AML-193 (cell line): ENCODE results near the gene SMARCA2.

Experiments
- DNase-seq, 2 experiments: peaks; one replicate each; lab custom pipeline; 2025; lab: John Stamatoyannopoulos, UW

Gene SMARCA2

DNA sequence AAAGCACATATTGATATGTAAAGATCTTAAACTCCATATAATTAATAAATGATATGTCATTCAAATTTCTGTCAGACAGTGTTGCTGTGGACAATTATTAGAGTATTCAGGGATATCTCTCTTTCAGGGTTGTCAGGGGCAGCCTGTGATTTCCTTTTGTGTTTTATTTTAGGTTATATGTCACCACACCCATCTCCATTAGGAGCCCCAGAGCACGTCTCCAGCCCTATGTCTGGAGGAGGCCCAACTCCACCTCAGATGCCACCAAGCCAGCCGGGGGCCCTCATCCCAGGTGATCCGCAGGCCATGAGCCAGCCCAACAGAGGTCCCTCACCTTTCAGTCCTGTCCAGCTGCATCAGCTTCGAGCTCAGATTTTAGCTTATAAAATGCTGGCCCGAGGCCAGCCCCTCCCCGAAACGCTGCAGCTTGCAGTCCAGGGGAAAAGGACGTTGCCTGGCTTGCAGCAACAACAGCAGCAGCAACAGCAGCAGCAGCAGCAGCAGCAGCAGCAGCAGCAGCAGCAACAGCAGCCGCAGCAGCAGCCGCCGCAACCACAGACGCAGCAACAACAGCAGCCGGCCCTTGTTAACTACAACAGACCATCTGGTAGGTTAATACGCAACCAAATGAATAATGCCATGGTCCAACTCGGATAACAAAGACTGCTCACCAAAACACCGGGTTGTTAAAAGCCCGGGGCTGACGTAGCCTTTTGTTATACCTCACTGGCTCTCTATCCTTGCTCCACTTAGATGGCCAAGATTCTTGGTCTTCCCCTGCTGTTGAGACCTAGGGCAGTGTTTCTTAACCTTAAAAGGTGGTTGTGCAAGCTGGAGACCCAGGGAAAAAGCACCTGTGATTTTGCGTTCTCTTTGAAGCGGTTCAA lies 24.4 kb downstream of the SMARCA2 start:
- no peak for DNase-seq

DNA sequence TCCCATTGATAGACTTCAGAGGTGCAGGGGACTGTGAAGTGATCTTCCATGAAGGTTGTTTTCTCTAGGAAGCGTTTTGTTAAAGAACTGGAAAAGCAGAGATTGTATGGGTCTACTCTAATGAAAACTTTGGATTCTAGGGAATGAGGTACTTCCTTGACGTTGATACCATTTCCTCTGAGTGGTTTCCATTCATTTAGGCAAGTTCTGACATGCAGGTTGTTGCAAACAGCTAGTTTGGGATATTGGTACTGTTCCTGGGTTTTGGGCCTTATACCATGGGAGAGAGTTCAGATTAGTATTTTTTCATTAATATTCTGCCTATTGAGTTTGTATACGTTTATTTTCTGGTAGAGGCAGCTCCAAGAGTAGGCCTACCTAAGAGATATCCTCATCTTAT lies 25.7 kb downstream of the SMARCA2 start:
- DNase-seq: no peak

DNA sequence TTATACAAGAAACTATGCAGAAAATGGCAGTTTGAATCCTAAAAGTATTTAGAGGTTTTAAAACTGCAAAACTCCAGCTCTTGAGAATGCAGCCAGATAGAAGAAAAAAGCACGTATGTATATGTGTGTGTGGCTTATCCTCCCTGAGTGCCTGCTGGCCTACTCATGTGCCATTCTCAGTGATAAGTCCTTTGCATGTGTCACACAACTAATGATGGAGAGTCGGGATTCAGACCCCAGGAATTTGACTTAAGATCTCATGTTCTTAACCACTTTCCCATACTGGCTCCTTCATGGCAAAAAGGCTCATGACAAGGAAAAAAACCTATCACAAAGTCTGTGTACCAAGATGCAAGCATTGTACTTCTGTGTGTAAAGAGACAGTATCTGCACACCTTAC lies 26.6 kb downstream of the SMARCA2 start:
- DNase-seq: no peak

DNA sequence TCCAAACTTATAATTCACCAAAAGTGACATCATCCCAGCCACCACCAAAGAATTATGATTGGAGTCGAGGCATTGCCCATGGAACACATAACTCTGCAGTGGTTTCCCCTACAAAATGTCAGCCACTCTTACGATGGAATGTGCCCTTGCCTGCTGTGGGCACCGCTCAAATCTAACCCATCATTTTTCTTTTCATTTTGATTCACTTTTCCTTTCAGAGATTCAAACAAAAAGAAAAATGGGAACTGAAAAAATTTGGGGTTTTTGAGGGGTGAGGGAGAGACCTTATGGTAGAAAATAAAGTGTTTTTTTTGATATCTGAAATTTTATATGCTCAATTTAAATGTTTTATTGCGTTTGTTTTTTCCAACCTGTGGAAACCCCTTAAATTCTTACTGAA lies 28.1 kb downstream of the SMARCA2 start:
- DNase-seq: no peak

DNA sequence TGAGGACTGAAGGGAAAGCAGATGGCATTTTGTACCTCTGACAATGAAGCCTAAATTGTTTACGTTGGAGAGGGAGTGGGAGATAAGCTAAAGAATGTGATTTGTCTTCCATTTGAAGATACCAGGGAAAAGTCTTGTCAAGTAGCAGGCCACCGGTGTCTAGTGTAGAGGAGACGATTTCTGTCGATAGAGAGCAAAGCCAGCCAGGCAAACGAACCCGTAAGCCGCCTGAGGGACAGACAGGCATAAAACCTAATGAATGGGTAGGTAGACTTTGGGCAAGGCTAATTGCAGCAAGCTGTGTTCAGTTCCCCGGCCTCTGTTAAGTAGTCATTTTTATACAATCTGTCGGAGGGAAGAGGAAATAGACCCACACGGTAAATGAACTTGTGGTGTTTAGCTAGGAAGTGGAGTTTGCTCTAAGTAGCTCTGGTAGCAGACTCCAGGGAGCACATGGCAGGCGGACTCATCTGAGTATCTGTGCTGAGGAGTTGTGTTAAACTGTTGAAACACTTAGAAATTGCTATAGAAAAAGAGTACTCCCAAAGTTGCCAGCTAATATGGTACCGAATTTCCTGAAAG lies 28.8 kb downstream of the SMARCA2 start:
- DNase-seq: no peak

DNA sequence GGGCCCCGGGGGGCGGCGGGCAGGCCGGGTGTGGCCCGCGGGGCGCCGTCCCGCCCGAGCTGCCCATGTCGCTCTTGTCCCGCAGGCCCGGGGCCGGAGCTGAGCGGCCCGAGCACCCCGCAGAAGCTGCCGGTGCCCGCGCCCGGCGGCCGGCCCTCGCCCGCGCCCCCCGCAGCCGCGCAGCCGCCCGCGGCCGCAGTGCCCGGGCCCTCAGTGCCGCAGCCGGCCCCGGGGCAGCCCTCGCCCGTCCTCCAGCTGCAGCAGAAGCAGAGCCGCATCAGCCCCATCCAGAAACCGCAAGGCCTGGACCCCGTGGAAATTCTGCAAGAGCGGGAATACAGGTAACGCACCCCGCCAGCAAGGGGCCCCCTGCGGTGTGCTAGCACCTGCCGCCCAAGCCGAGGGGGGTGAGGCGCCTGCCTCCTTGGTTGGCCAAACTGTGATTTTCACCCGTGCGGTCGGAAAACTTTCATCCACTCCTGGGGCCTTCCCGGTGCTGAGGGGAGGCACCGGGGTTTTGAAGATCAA lies 32.1 kb downstream of the SMARCA2 start:
- no peak for DNase-seq

DNA sequence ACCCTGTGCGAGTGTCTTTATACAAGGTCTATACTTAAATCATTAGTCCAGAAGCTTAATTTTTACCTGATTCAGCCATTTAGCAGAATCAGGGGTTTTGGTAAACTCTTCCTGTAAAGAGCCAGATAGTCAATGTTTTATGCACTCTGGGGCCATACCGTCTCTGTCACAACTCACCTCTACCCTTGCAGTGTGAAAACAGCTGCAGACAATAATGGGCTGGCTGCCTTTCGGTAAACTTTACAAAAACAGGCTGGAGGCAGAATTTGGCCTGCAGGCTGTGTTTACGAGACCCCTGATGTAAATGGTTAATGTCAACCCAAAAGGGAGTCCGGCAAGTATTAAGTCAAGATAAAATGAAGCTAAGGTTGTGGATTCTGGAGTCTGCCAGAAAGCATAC lies 32.8 kb downstream of the SMARCA2 start:
- DNase-seq: no peak

DNA sequence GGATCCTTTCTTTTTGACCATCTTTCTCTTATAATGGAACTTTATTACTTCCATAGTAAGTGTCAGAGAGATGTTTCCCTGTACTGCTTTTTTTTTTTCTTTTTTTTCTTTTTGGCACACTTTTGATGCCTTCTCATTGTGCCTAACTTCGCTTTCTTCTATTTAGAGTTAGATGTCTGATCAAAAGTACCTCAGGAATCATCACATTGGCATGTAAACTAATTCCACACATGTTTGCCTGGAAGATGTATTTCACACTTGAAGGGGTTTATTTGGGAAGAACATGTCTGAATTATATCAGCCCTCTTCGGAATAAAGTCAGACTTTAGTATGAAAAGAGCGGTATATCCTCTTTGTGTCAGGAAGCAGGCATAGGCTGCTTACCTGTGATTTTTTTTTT lies 35.1 kb downstream of the SMARCA2 start:
- no peak for DNase-seq

DNA sequence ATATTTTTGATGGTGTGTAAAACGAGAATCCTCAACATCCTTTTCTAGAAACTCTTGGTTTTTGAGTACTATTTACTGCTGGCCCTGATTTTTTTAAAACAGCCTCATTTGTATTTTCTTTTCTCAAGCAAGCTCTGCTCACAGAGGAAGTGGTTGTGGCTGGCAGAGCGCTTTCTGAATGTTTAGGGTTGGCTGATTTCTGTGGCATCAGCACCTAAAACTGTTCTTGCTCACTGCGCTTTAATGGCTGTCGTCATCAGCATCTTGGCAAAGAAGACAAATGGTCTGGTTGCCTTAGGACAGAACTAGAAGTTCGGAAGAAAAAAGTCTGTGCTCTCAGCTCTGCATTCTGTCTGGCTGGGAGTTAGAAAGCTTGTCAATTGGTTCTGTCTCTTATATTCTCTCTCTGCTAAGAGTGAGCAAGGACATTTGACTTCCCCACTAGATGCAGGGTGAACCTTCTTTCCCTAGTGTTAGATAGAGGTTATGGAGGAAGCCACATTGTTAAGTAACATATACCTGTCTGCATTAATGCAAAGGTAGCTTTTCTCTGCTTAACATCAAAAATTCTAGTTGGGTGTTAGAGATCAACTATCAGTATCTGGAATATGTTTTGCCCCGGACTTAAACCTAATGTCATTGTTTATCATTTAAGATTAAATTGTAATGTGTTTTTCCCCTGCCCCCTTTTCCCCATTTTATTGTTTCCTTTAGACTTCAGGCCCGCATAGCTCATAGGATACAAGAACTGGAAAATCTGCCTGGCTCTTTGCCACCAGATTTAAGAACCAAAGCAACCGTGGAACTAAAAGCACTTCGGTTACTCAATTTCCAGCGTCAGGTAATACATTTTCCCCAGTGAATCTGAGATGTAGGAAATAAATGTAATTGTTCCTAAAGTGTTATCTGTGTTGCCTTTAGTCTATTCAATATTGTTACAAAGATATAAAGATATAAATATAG lies 39.0 kb downstream of the SMARCA2 start:
- no peak for DNase-seq

DNA sequence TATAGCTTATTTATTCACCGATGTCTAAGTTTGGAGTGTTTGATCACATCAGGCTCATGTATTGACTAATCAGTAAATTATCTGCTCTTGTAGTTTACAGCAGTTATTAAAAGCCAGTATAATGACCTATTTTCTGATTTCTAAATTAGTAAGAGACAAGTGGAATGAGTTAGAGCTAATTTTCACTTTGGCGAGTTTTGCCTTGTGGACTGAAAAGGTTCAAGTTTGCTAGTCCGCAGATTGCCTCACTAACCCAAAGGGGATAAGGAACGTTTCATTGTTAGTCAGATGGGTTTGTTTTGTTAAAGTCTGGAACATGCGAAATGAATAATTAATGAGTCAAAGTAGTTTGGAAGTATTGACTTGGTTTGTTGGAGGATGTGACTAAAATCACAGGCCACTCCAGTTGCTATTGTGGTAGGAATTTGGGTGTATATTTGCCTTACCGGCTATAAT lies 40.1 kb downstream of the SMARCA2 start:
- no peak for DNase-seq

DNA sequence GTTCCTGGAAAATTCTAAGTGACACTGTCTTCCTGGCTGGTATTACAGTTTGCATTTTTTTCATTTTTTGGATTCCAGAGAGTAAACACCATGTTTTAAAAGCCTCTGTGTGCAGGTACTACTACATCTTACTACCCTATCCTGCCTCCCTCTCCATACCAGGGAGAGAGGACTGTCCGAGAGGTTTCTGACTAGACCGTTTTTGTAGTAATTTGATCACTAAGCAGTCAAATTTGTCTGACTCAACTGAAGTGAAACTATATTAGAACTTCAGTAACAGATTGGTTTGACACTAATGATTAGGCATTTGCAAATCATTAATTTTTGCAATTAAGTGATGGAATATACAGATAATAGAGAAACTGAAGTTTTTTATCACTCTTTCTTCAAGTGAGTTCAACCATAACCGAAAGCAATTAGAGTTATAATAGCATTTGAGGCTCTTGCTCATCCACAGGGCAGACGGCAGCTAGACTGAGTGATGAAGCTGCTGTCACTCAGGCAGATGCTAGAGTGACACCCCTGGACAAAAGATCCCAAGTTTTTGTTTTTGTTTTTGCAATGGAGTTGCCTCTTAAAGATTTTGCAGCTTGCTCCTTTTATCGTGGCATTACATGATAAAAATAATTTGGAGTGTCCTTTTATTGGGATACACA lies 44.3 kb downstream of the SMARCA2 start:
- DNase-seq: no peak

DNA sequence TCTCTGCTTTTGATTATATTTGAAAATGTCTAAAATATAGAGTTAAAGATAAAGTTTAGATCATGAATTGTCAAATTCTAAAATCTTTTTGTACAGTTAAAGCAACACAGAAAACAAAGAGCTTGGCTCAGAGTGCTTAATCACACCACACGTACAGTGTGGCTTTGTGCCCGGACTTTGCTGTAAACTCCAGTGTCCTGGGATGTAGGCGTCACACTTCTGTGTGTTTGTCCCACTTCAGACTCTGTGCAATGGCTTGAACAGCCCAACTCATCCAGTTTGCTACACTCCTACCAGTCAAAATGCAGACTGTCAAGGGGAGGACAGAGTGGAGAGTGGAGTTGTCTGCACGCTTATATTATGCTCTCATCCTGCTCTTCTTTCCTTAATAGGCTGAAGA lies 45.3 kb downstream of the SMARCA2 start:
- no peak for DNase-seq

DNA sequence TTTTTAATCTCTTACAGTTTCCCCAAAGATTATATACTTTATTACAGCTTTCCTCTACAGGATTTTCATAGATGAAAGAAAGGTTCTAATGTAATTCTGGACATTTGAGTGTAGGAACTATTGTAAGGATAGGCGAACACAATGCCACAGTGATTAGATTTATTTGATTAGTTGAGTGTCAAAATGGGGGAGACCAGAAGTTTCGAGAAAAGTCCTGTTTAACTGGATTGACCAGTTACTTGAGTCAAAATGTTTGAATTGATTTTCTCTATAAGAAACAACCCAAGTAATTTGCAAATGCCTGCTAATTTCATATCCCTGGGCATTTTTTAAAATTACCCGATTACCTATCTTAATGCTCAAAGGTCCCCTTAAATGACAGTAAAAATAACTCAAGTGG lies 50.6 kb downstream of the SMARCA2 start:
- no peak for DNase-seq

DNA sequence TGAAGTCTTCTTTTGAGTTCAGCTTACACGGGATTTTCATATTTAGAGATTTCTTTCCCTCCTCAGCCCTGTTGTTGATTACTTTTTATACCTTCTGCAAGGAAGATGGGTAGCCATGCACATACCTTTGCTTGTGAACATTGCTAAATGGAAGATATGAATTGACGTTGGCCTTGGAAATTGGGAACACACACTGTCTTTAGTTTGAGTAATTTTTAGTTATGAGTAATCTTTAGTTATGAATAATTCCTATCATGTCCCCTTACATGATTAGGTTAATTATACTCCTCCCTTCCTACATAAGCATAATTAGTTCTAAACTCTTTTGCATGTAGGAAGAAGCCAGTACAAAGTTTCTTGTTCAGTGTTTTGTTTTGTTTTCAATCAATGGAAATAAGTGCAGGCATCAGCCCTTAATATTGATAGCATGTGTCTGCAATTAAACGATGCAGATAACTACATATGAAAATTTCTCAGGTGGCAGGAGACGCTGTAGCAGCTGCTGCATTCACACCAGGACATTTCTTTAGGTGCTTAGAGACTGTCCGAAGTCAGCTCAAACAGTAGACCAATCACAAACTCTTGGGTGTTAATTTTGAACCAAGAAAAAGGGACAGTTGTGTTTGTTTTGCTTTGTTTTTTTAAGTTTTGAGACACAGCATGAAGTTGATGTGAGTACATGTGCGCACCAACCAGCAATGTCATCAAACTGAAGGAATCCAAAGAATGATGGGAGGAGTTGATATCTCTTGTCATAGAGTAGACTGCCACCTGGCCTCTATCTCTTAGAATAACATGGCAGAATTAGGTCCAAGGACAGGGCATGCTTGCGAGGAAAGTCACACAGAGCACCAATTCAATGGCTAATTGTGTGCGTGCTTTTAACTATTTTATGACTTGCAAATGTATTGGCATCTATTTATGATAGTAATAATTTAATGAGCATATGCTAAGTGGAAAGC lies 51.4 kb downstream of the SMARCA2 start:
- DNase-seq: no peak

DNA sequence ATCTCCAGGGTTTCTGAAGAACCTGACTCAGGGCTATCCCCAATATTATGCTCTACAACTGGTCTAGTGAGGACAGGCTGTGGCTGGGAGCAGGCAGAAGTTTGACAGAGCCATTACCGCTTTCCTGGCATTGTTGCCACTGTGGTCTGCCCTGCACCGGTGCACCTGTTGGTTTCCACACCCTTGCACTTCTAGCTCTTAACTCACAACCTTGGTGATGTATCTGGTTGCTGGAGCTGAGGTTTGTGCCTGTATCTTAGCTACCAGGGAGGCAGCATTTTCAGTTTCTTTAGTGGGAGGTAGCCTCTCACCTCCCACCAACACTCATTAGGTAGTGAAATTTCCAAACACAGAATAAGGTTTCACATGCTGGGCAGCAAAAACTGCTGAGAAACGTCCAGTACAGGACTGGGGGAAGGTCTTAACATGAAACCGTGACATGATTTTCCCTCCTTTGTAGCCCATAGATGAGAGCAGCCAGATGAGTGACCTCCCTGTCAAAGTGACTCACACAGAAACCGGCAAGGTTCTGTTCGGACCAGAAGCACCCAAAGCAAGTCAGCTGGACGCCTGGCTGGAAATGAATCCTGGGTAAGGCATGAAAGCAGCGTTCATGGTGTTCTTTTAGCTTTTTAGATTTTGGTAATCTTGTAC lies 57.7 kb downstream of the SMARCA2 start:
- no peak for DNase-seq

DNA sequence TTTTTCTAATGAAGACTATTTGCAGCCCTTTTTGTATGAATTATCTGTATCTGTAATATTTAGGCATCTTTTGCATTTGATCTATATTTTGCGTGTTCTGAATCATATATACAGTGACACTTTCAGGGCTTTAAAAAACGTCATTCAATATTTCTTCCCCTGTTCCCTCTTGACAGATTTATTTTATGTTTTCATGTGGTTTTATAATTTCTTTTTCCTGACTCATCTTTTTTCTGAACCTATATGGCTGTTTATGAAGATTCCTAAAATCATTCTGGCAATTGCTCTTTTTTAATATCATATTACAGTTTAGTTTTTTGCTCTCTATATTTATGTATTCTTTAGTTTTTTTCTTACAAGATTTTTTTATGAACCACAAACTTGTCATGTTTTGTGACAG lies 67.6 kb downstream of the SMARCA2 start:
- DNase-seq: no peak

DNA sequence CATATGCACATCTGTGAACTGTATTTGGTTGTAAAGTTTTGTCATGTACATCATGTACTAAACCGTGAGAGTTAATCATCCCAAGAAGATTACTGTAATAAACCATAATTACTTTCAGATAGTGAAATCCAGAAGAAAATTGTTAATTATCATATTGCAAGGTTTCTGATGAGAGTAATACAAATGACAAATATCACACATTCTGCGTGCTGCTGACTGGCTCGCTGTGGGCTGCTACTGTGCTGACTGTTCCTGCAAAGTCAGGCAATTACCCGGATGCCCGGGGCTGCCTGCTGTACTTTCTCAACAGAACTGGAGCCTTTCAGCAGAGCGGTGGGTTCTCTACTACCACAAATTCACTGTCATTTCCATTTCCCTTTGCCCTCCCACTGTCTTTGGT lies 68.3 kb downstream of the SMARCA2 start:
- DNase-seq: no peak

DNA sequence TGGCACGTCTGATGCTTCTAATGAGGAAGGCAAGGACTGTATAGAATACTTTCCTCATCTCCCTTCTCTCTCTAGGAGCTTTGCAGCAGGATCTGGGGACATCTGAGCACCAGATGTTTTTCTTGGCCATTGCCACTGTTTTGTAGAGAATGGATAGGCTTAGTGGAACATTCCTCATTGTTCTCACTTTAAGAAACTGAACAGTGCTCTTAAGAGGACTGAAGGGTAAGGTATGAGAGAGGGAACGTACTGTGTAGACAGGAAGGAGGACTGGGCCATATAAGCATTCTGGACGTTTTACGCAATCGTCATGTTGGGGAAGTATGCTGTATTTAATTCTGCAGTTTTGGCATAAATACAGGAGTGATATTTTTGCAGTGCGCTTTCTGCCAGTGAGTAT lies 70.6 kb downstream of the SMARCA2 start:
- DNase-seq: no peak

DNA sequence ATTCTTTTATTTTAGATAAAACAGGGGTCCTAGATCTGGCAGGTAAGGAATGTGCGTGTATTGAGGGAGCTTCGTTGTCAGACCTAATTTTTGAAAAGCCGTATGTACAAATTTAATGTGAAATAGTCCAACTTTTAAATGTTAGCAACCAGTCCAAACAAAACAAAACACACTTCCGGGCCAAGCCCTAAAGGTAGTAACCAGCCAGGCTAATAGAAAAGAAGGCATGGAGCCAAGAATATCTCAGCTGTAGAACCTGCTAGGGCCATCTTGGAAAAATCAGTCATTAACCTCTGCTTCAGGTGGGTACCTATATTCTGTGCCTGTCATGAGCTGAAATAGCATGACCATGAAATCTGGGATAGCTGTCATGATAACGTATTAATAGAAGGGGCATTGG lies 71.0 kb downstream of the SMARCA2 start:
- no peak for DNase-seq

DNA sequence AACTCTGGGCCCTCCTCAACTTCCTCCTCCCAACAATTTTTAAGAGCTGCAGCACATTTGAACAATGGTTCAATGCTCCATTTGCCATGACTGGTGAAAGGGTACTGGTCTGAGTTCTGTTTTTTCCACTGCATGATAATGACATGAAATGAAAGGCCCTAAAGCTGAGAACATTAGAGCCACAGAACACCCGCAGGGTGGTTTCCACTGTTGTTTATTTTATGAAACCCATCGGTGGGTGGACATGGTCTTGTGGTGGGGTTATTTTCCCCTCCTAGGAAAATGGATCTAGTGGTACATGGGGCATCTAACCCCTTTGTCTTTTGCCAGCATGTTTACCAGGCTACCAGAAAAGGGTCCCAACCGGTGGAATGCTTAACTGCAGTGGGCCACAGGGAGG lies 71.8 kb downstream of the SMARCA2 start:
- DNase-seq: no peak
